ENCODE results near the gene SHROOM2. TPM values are rescaled to one million over a fixed set of nuclear protein-coding genes. Genes with fewer than 3 reads are reported as not detected.

Gene SHROOM2
- total and polyA plus RNA-seq, 2 donors (not counting 1 experiment from before 2014, with no cell fraction given), result under 0.01 to 6.3 TPM

DNA sequence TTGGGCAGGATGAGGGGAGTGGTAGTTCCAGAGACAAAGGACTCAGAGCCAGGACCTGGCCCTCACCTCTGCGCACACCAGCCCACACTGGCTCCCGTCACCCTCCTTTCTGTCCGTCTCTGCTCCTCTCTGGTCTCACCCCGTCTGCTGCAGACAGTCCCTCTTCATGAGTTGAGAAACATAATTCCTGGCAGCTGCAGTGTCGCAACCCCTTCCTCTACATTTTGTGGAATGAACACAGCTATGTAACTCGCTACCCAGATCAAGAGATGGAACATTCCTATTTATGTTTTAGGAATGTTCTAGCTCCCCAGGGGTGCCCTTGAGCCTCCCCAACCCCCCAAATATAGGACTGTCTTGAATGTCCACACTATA lies 59.3 kb downstream of the SHROOM2 start:
- H3K27me3 ChIP-seq (ENCODE audit: control insufficient read depth, insufficient read depth, low read length), result no peaks in the 10 kb centered on the region
- no peaks in the 10 kb centered on the region for H3K4me1 ChIP-seq (ENCODE audit: control insufficient read depth, extremely low read depth, insufficient read depth, low read length)
- no peak overlapping the region for H3K4me2 ChIP-seq (ENCODE audit: extremely low read depth, insufficient read depth, low read length)
- H3K27ac ChIP-seq (ENCODE audit: insufficient read depth, low read length), result no peak overlapping the region
- no peaks in the 10 kb centered on the region for H4K20me1 ChIP-seq (ENCODE audit: control insufficient read depth, extremely low read depth, insufficient read depth, low read length)
- H2AFZ ChIP-seq (ENCODE audit: low read length), result no peak overlapping the region
- no peak overlapping the region for H3K9ac ChIP-seq (ENCODE audit: insufficient read depth, low read length)
- no peaks in the 10 kb centered on the region for H3K9me3 ChIP-seq (ENCODE audit: control insufficient read depth, insufficient read depth, low read depth, low read length)
- H3K79me2 ChIP-seq (ENCODE audit: control insufficient read depth, insufficient read depth, low read length), result no peaks in the 10 kb centered on the region
- DNase-seq (ENCODE audit: low read depth in 2 of 2), result no peak
- TF ChIP-seq, protein P1, sequence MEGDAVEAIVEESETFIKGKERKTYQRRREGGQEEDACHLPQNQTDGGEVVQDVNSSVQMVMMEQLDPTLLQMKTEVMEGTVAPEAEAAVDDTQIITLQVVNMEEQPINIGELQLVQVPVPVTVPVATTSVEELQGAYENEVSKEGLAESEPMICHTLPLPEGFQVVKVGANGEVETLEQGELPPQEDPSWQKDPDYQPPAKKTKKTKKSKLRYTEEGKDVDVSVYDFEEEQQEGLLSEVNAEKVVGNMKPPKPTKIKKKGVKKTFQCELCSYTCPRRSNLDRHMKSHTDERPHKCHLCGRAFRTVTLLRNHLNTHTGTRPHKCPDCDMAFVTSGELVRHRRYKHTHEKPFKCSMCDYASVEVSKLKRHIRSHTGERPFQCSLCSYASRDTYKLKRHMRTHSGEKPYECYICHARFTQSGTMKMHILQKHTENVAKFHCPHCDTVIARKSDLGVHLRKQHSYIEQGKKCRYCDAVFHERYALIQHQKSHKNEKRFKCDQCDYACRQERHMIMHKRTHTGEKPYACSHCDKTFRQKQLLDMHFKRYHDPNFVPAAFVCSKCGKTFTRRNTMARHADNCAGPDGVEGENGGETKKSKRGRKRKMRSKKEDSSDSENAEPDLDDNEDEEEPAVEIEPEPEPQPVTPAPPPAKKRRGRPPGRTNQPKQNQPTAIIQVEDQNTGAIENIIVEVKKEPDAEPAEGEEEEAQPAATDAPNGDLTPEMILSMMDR (conservative IDR thresholded peaks at IDR 0.05 in 1 of 2, IDR thresholded peaks at IDR 0.05 in 1 of 2; ENCODE audit: low read depth in 1 of 2, low read length in 2 of 2), result no peak
- no peak for TF ChIP-seq EZH2 (IDR thresholded peaks at IDR 0.05; ENCODE audit: low read length, missing control alignments)
- no peak overlapping the region for H3K4me3 ChIP-seq (replicated peaks in 1 of 4; ENCODE audit: control extremely low read depth in 1 of 4, insufficient read depth in 1 of 4, low read depth in 3 of 4, low read length in 4 of 4)
- no peaks in the 10 kb centered on the region for H3K36me3 ChIP-seq (ENCODE audit: control insufficient read depth, insufficient read depth, low read length)

DNA sequence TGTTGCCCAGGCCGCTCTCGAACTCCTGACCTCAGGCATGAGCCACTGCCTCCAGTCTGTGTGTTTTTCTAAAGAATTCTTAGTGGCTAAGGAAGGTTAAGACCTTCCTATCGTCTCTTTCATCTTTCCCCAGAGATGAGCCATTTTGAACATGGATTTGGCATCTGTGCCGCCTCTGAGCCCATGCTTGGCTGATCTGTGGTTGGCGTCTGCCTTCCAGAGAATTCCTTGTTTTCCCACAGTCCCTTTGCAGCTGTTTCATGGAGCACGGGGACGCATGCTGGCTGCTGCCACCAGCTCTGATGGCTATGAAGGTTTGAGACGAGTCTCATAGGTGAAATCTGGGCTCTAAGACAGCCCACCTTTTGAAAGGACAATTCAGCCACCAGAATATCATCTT lies 60.4 kb downstream of the SHROOM2 start:
- no peaks in the 10 kb centered on the region for H3K79me2 ChIP-seq (ENCODE audit: control insufficient read depth, insufficient read depth, low read length)
- no peak overlapping the region for H3K4me2 ChIP-seq (ENCODE audit: extremely low read depth, insufficient read depth, low read length)
- TF ChIP-seq, protein P1 (conservative IDR thresholded peaks at IDR 0.05 in 1 of 2, IDR thresholded peaks at IDR 0.05 in 1 of 2; ENCODE audit: low read depth in 1 of 2, low read length in 2 of 2), result no peak
- no peaks in the 10 kb centered on the region for H3K27me3 ChIP-seq (ENCODE audit: control insufficient read depth, insufficient read depth, low read length)
- H3K36me3 ChIP-seq (ENCODE audit: control insufficient read depth, insufficient read depth, low read length), result no peaks in the 10 kb centered on the region
- no peaks in the 10 kb centered on the region for H3K9me3 ChIP-seq (ENCODE audit: control insufficient read depth, insufficient read depth, low read depth, low read length)
- no peak overlapping the region for H2AFZ ChIP-seq (ENCODE audit: low read length)
- no peak overlapping the region for H3K27ac ChIP-seq (ENCODE audit: insufficient read depth, low read length)
- no peak overlapping the region for H3K9ac ChIP-seq (ENCODE audit: insufficient read depth, low read length)
- no peaks in the 10 kb centered on the region for H3K4me1 ChIP-seq (ENCODE audit: control insufficient read depth, extremely low read depth, insufficient read depth, low read length)
- no peaks in the 10 kb centered on the region for H4K20me1 ChIP-seq (ENCODE audit: control insufficient read depth, extremely low read depth, insufficient read depth, low read length)
- H3K4me3 ChIP-seq (replicated peaks in 1 of 4; ENCODE audit: control extremely low read depth in 1 of 4, insufficient read depth in 1 of 4, low read depth in 3 of 4, low read length in 4 of 4), result no peak overlapping the region
- peak in 1 of 2 donors; percentile 23 for DNase-seq (ENCODE audit: low read depth in 2 of 2)

DNA sequence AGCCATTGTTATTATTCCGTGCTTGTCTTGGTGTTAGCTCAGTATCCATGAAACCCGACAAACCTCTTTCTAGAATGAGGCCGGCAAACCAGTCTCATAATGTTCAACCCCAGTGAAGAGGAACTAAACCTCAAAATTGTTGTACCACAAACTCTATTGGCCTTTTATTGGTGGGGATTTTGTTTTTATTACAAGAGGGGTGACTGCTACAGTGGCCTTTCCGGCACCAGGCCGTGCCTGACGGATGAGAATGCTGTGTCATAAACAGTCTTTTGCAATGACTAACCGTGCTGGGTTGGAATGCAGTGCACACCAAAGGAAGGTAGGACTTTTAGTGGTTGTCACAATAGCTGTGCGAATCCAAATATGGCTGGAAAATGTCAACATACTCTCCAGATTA lies 60.8 kb downstream of the SHROOM2 start:
- Histone ChIP-seq H3K4me3 (replicated peaks in 1 of 4; ENCODE audit: control extremely low read depth in 1 of 4, insufficient read depth in 1 of 4, low read depth in 3 of 4, low read length in 4 of 4) (no peak overlapping the region), H3K4me2 (ENCODE audit: extremely low read depth, insufficient read depth, low read length) (no peak overlapping the region), H3K27ac (ENCODE audit: insufficient read depth, low read length) (no peak overlapping the region), H4K20me1 (ENCODE audit: control insufficient read depth, extremely low read depth, insufficient read depth, low read length) (no peaks in the 10 kb centered on the region), H2AFZ (ENCODE audit: low read length) (no peak overlapping the region), H3K9me3 (ENCODE audit: control insufficient read depth, insufficient read depth, low read depth, low read length) (no peaks in the 10 kb centered on the region), H3K36me3 (ENCODE audit: control insufficient read depth, insufficient read depth, low read length) (no peaks in the 10 kb centered on the region), H3K27me3 (ENCODE audit: control insufficient read depth, insufficient read depth, low read length) (no peaks in the 10 kb centered on the region), H3K9ac (ENCODE audit: insufficient read depth, low read length) (no peak overlapping the region), H3K4me1 (ENCODE audit: control insufficient read depth, extremely low read depth, insufficient read depth, low read length) (no peaks in the 10 kb centered on the region), H3K79me2 (ENCODE audit: control insufficient read depth, insufficient read depth, low read length) (no peaks in the 10 kb centered on the region)
- TF ChIP-seq, protein P1 (conservative IDR thresholded peaks at IDR 0.05 in 1 of 2, IDR thresholded peaks at IDR 0.05 in 1 of 2; ENCODE audit: low read depth in 1 of 2, low read length in 2 of 2), result no peak
- TF ChIP-seq EZH2 (IDR thresholded peaks at IDR 0.05; ENCODE audit: low read length, missing control alignments), result no peak
- peak in 1 of 2 donors; percentile 80 for DNase-seq (ENCODE audit: low read depth in 2 of 2)
